HEK293 (cell line): Measurements from ENCODE around the gene RGS5.

ENCODE experiments used
- CTCF ChIA-PET: fragments of 350-600 bp; formaldehyde crosslinking; extraction: SDS; loops from one replicate; lab custom pipeline; 2021; ENCODE audit warnings: antibody characterized with exemption; lab: Yijun Ruan, JAX
- POLR2A ChIA-PET: fragments of 300-600 bp; formaldehyde crosslinking; extraction: SDS; loops from one replicate; lab custom pipeline; 2020; ENCODE audit warnings: antibody characterized with exemption, inconsistent platforms; lab: Yijun Ruan, JAX
- H3K27ac ChIP-seq: fragments of 200-500 bp; sonication (Bioruptor generic); 2 replicates; pipeline ENCODE4 v1.5.1; 2014; ENCODE audit warnings: low read depth, low read length, control low read depth, inconsistent platforms; ENCODE audit errors: extremely low read depth
- H3K36me3 ChIP-seq, 2 experiments: fragments of 200-500 bp in 1 of 2; sonication (Bioruptor generic) in 1 of 2; 1 replicate in 1 of 2; 2 replicates in 1 of 2; pipeline ENCODE4 v1.5.1; 2014 to 2017; ENCODE audit warnings: inconsistent platforms in 2 of 2, low read length in 2 of 2; ENCODE audit not compliant: control insufficient read depth in 2 of 2, insufficient read depth in 1 of 2
- H3K4me1 ChIP-seq: fragments of 200-500 bp; sonication (Bioruptor generic); 2 replicates; pipeline ENCODE4 v1.5.1; 2014; ENCODE audit warnings: mild to moderate bottlenecking, low read length, inconsistent platforms; ENCODE audit not compliant: control insufficient read depth, insufficient read depth
- H3K4me3 ChIP-seq: 2 replicates; pipeline ENCODE4 v1.5.1; 2011; ENCODE audit warnings: low read depth, mild to moderate bottlenecking, control low read depth, low read length, moderate library complexity
- H3K9me3 ChIP-seq: fragments of 200-500 bp; sonication (Bioruptor generic); 2 replicates; pipeline ENCODE4 v1.5.1; 2014; ENCODE audit warnings: low read depth, low read length, inconsistent platforms; ENCODE audit not compliant: control insufficient read depth, insufficient read depth
- BCL11B ChIP-seq: fragments of 450-650 bp; formaldehyde crosslinking; IDR thresholded peaks from 2 replicates; pipeline ENCODE4 v1.5.1; 2016; ENCODE audit warnings: low read depth, missing biosample characterization, missing genetic modification characterization
- GLI4 ChIP-seq: fragments of 450-650 bp; formaldehyde crosslinking; IDR thresholded peaks from 2 replicates; pipeline ENCODE4 v1.5.1; 2016; ENCODE audit warnings: missing biosample characterization, missing genetic modification characterization
- KLF8 ChIP-seq: fragments of 450-650 bp; formaldehyde crosslinking; IDR thresholded peaks from 2 replicates; pipeline ENCODE4 v1.5.1; 2016; ENCODE audit warnings: missing biosample characterization, missing genetic modification characterization
- PRDM1 ChIP-seq: fragments of 450-650 bp; formaldehyde crosslinking; IDR thresholded peaks from 2 replicates; pipeline ENCODE4; 2016; ENCODE audit warnings: missing biosample characterization, missing genetic modification characterization
- SP7 ChIP-seq: fragments of 450-650 bp; formaldehyde crosslinking; IDR thresholded peaks from 2 replicates; pipeline ENCODE4 v1.5.1; 2016; ENCODE audit warnings: missing biosample characterization, missing genetic modification characterization
- WT1 ChIP-seq: fragments of 450-650 bp; formaldehyde crosslinking; IDR thresholded peaks from 2 replicates; pipeline ENCODE4 v1.5.1; 2016; ENCODE audit warnings: missing biosample characterization, missing genetic modification characterization
- ZFP41 ChIP-seq: fragments of 450-650 bp; formaldehyde crosslinking; IDR thresholded peaks from 2 replicates; pipeline ENCODE4 v1.5.1; 2016; ENCODE audit warnings: missing biosample characterization, missing genetic modification characterization, borderline replicate concordance
- ZNF155 ChIP-seq: fragments of 450-650 bp; formaldehyde crosslinking; IDR thresholded peaks from 2 replicates; pipeline ENCODE4 v1.5.1; 2016; ENCODE audit warnings: missing biosample characterization, missing genetic modification characterization
- ZNF366 ChIP-seq: fragments of 450-650 bp; formaldehyde crosslinking; conservative IDR thresholded peaks from 2 replicates; pipeline ENCODE4 v1.5.1; 2016; ENCODE audit warnings: missing biosample characterization, missing genetic modification characterization
- ZNF426 ChIP-seq: fragments of 450-650 bp; formaldehyde crosslinking; IDR thresholded peaks from 2 replicates; pipeline ENCODE4 v1.5.1; 2017; ENCODE audit warnings: missing biosample characterization, missing genetic modification characterization, mild to moderate bottlenecking, inconsistent platforms, moderate library complexity
- ZNF521 ChIP-seq: fragments of 450-650 bp; formaldehyde crosslinking; IDR thresholded peaks from 2 replicates; pipeline ENCODE4 v1.5.1; 2017; ENCODE audit warnings: missing biosample characterization, mild to moderate bottlenecking, missing genetic modification characterization
- ZNF626 ChIP-seq: fragments of 450-650 bp; sonication (Bioruptor Pico); formaldehyde crosslinking; IDR thresholded peaks from 2 replicates; pipeline ENCODE4 v1.5.1; 2018; ENCODE audit warnings: missing biosample characterization, missing genetic modification characterization, inconsistent platforms
- ZNF776 ChIP-seq: fragments of 450-650 bp; formaldehyde crosslinking; IDR thresholded peaks from 2 replicates; pipeline ENCODE4 v1.5.0; 2017; ENCODE audit warnings: missing biosample characterization, missing genetic modification characterization, borderline replicate concordance
- TF ChIP-seq, protein P1 (sequence below): fragments of 450-650 bp; formaldehyde crosslinking; conservative IDR thresholded peaks from 2 replicates; pipeline ENCODE4 v1.5.1; 2016; ENCODE audit warnings: low read depth, missing biosample characterization, missing genetic modification characterization
- TF ChIP-seq, protein P2 (sequence below): fragments of 450-650 bp; formaldehyde crosslinking; IDR thresholded peaks from 2 replicates; pipeline ENCODE4 v1.5.1; 2016; ENCODE audit warnings: missing biosample characterization, missing genetic modification characterization, borderline replicate concordance
- TF ChIP-seq, protein P3 (sequence below): fragments of 450-650 bp; formaldehyde crosslinking; IDR thresholded peaks from 2 replicates; pipeline ENCODE4 v1.5.1; 2016; ENCODE audit warnings: missing biosample characterization, missing genetic modification characterization, borderline replicate concordance

Gene RGS5

DNA sequence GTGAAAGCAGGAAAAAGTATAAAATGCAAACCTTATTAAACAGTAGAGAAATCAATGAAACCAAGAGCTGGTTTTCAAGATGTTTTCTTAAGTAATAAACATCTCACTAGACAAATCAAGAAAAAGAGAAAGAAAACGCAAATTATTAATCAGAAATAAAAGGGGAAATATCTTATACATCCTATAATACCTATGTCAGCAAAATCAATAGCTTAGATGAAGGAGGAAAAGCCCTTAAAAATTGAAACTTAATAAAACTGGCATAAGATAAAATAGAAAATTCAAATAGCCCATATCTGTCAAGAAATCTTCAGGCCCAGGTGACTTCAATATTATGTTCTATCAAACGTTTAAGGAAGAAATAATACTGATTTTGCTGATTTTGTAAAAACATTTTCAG is 74.4 kb downstream of the RGS5 start:
- ChIA-PET POLR2A (no interaction called here), CTCF (interaction anchor here (1.3 kb wide), 1 partner anchor 47 kb away, joined by 4 read pairs; no protein-coding TSS in a partner anchor)

DNA sequence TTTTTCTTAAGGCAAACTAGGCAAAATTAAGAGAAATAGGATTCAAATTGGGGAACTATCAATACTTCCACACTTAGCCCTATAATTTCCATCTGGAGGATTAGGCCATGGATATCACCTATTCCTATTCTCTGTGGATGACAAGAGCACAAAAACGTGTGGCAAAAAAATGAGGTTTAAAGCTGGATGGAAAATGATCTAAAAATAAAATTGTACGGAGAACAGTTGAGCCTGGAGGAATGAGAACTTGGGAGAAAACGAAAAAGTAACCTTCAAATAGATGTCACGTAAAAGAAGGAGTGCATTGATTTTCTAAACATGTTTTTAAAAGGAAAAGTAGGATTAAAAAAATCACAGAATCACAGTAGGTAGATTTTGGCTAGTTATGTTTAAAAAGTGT is 77.9 kb downstream of the RGS5 start:
- no peaks in the 10 kb centered on the region for H3K36me3 ChIP-seq
- H3K27ac ChIP-seq = no peak overlapping the region
- ChIA-PET CTCF (no interaction called here), POLR2A (no interaction called here)
- H3K9me3 ChIP-seq = no peaks in the 10 kb centered on the region
- H3K4me1 ChIP-seq = no peaks in the 10 kb centered on the region
- H3K4me3 ChIP-seq = no peak overlapping the region
- no peak for TF ChIP-seq ZNF776 (tag by site-specific recombination)
- TF ChIP-seq BCL11B (tag by site-specific recombination) = no peak
- TF ChIP-seq, protein P1, sequence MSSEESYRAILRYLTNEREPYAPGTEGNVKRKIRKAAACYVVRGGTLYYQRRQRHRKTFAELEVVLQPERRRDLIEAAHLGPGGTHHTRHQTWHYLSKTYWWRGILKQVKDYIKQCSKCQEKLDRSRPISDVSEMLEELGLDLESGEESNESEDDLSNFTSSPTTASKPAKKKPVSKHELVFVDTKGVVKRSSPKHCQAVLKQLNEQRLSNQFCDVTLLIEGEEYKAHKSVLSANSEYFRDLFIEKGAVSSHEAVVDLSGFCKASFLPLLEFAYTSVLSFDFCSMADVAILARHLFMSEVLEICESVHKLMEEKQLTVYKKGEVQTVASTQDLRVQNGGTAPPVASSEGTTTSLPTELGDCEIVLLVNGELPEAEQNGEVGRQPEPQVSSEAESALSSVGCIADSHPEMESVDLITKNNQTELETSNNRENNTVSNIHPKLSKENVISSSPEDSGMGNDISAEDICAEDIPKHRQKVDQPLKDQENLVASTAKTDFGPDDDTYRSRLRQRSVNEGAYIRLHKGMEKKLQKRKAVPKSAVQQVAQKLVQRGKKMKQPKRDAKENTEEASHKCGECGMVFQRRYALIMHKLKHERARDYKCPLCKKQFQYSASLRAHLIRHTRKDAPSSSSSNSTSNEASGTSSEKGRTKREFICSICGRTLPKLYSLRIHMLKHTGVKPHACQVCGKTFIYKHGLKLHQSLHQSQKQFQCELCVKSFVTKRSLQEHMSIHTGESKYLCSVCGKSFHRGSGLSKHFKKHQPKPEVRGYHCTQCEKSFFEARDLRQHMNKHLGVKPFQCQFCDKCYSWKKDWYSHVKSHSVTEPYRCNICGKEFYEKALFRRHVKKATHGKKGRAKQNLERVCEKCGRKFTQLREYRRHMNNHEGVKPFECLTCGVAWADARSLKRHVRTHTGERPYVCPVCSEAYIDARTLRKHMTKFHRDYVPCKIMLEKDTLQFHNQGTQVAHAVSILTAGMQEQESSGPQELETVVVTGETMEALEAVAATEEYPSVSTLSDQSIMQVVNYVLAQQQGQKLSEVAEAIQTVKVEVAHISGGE (tag by site-specific recombination) = no peak
- TF ChIP-seq, protein P2, sequence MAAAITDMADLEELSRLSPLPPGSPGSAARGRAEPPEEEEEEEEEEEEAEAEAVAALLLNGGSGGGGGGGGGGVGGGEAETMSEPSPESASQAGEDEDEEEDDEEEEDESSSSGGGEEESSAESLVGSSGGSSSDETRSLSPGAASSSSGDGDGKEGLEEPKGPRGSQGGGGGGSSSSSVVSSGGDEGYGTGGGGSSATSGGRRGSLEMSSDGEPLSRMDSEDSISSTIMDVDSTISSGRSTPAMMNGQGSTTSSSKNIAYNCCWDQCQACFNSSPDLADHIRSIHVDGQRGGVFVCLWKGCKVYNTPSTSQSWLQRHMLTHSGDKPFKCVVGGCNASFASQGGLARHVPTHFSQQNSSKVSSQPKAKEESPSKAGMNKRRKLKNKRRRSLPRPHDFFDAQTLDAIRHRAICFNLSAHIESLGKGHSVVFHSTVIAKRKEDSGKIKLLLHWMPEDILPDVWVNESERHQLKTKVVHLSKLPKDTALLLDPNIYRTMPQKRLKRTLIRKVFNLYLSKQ (tag by site-specific recombination) = no peak
- TF ChIP-seq ZNF426 (tag by site-specific recombination) = no peak
- TF ChIP-seq GLI4 (tag by site-specific recombination) = no peak
- TF ChIP-seq, protein P3, sequence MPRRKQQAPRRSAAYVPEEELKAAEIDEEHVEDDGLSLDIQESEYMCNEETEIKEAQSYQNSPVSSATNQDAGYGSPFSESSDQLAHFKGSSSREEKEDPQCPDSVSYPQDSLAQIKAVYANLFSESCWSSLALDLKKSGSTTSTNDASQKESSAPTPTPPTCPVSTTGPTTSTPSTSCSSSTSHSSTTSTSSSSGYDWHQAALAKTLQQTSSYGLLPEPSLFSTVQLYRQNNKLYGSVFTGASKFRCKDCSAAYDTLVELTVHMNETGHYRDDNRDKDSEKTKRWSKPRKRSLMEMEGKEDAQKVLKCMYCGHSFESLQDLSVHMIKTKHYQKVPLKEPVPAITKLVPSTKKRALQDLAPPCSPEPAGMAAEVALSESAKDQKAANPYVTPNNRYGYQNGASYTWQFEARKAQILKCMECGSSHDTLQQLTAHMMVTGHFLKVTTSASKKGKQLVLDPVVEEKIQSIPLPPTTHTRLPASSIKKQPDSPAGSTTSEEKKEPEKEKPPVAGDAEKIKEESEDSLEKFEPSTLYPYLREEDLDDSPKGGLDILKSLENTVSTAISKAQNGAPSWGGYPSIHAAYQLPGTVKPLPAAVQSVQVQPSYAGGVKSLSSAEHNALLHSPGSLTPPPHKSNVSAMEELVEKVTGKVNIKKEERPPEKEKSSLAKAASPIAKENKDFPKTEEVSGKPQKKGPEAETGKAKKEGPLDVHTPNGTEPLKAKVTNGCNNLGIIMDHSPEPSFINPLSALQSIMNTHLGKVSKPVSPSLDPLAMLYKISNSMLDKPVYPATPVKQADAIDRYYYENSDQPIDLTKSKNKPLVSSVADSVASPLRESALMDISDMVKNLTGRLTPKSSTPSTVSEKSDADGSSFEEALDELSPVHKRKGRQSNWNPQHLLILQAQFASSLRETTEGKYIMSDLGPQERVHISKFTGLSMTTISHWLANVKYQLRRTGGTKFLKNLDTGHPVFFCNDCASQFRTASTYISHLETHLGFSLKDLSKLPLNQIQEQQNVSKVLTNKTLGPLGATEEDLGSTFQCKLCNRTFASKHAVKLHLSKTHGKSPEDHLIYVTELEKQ (tag by site-specific recombination) = no peak
- TF ChIP-seq SP7 = no peak
- no peak for TF ChIP-seq ZNF366 (tag by site-specific recombination)
- no peak for TF ChIP-seq ZNF521 (tag by site-specific recombination)
- no peak for TF ChIP-seq KLF8 (tag by site-specific recombination)
- no peak for TF ChIP-seq ZNF626 (tag by site-specific recombination)
- TF ChIP-seq ZFP41 (tag by site-specific recombination) = no peak

More for the DNA sequence above, 74.4 kb downstream of the RGS5 start:
- TF ChIP-seq WT1 (no peak), ZNF155 (tag by site-specific recombination) (no peak), PRDM1 (0 out of 2 replicates have a peak, but pooled peaks have one; percentile 9)
- TF ChIP-seq, all 188 proteins: peak for 1
- Histone ChIP-seq H3K4me3 (no peak overlapping the region), H3K27ac (no peak overlapping the region), H3K36me3 (no peaks in the 10 kb centered on the region), H3K9me3 (no peaks in the 10 kb centered on the region), H3K4me1 (no peaks in the 10 kb centered on the region)
